Measurements from ENCODE around the gene CARHSP1. TPM values are rescaled to one million over a fixed set of nuclear protein-coding genes. Genes with fewer than 3 reads are reported as not detected.

Gene CARHSP1
- total RNA-seq, 1 donor from 2014 or later = 27.0 TPM

GRCh38 chr16:8893426-8893825, 24.6 kb upstream of the CARHSP1 start:
- Mint-ChIP-seq H3K36me3 (ENCODE audit: low read depth) (peaks cover 76% of the 10 kb centered on the region), H3K4me3 (no peak overlapping the region), H3K9me3 (no peaks in the 10 kb centered on the region), H3K27me3 (no peaks in the 10 kb centered on the region), H3K27ac (no peak overlapping the region), H3K4me1 (peaks cover 38% of the 10 kb centered on the region)
- ChIA-PET POLR2A (interaction anchor here (0.7 to 5.0 kb wide), 3 partner anchors 23 to 115 kb away, joined by 3 to 50 read pairs (median 3); partner anchors contain the start of gene CARHSP1), CTCF (interaction anchor here (0.7 to 1.7 kb wide), 4 partner anchors 8 to 43 kb away, joined by 3 to 6 read pairs (median 4); no protein-coding TSS in a partner anchor)
- no peak for TF ChIP-seq CTCF (IDR thresholded peaks at IDR 0.05)
- intact Hi-C loops (cut with micrococcal nuclease) = loop anchor here (5.0 to 10.0 kb wide), 2 partner anchors 1291 to 1974 kb away; partner anchors contain the start of gene GRIN2A
- ATAC-seq (ENCODE audit: low read depth) = no peak
- no peak for DNase-seq

- peak; percentile 5 for ATAC-seq (ENCODE audit: low read depth)
- Mint-ChIP-seq H3K4me3 (peak overlapping the region; percentile 68), H3K9me3 (no peaks in the 10 kb centered on the region), H3K27ac (peak overlapping the region; percentile 91), H3K36me3 (ENCODE audit: low read depth) (peaks cover 70% of the 10 kb centered on the region), H3K27me3 (no peaks in the 10 kb centered on the region), H3K4me1 (peaks cover 39% of the 10 kb centered on the region)
- TF ChIP-seq CTCF (IDR thresholded peaks at IDR 0.05) = no peak
- peak; percentile 34 for DNase-seq
- intact Hi-C loops (cut with micrococcal nuclease) = loop anchor here (5.0 to 10.0 kb wide), 2 partner anchors 1293 to 1975 kb away; partner anchors contain the start of gene GRIN2A
- ChIA-PET CTCF (interaction anchor here (0.6 to 2.6 kb wide), 17 partner anchors 10 to 247 kb away, joined by 3 to 17 read pairs (median 5); partner anchors contain the start of genes CARHSP1, HAPSTR1 and LITAFD), POLR2A (interaction anchor here (0.7 to 5.0 kb wide), 20 partner anchors 22 to 243 kb away, joined by 3 to 50 read pairs (median 6); partner anchors contain the start of genes CARHSP1, HAPSTR1, PMM2 and TMEM186)
Observed at GRCh38 chr16:8892101-8892575, 23.3 kb upstream of the CARHSP1 start.

- Mint-ChIP-seq H3K27ac (peak overlapping the region; percentile 91), H3K4me1 (peaks cover 47% of the 10 kb centered on the region), H3K27me3 (peaks cover 3% of the 10 kb centered on the region), H3K4me3 (no peak overlapping the region), H3K9me3 (no peaks in the 10 kb centered on the region), H3K36me3 (ENCODE audit: low read depth) (peaks cover 57% of the 10 kb centered on the region)
- ATAC-seq (ENCODE audit: low read depth) (no peak), DNase-seq (no peak)
- no peak for TF ChIP-seq CTCF (IDR thresholded peaks at IDR 0.05)
- CTCF ChIA-PET = interaction anchor here (0.7 to 2.6 kb wide), 6 partner anchors 9 to 201 kb away, joined by 3 to 17 read pairs (median 6); partner anchors contain the start of genes HAPSTR1 and LITAFD
- POLR2A ChIA-PET = interaction anchor here (0.5 to 5.0 kb wide), 10 partner anchors 20 to 206 kb away, joined by 3 to 50 read pairs (median 8); partner anchors contain the start of genes CARHSP1, HAPSTR1, PMM2 and TMEM186
- intact Hi-C loops (cut with micrococcal nuclease) = loop anchor here (2.0 to 10.0 kb wide), 3 partner anchors 46 to 1977 kb away; partner anchors contain the start of gene GRIN2A
Observed at GRCh38 chr16:8890549-8890921, 21.7 kb upstream of the CARHSP1 start.

GRCh38 chr16:8889893-8890548, 21.2 kb upstream of the CARHSP1 start:
- Mint-ChIP-seq H3K36me3 (ENCODE audit: low read depth) (peaks cover 52% of the 10 kb centered on the region), H3K9me3 (no peaks in the 10 kb centered on the region), H3K4me3 (no peak overlapping the region), H3K4me1 (peaks cover 51% of the 10 kb centered on the region), H3K27me3 (peaks cover 7% of the 10 kb centered on the region), H3K27ac (no peak overlapping the region)
- intact Hi-C loops (cut with micrococcal nuclease) = loop anchor here (2.0 to 10.0 kb wide), 3 partner anchors 47 to 1977 kb away; partner anchors contain the start of gene GRIN2A
- no peak for ATAC-seq (ENCODE audit: low read depth)
- ChIA-PET POLR2A (interaction anchor here (0.5 to 5.0 kb wide), 8 partner anchors 20 to 207 kb away, joined by 3 to 50 read pairs (median 14); partner anchors contain the start of genes CARHSP1, HAPSTR1 and USP7), CTCF (interaction anchor here (0.7 to 2.4 kb wide), 4 partner anchors 9 to 46 kb away, joined by 3 to 17 read pairs (median 7); partner anchors contain the start of gene LITAFD)
- no peak for DNase-seq
- no peak for TF ChIP-seq CTCF (IDR thresholded peaks at IDR 0.05)

All from activated B cell treated with CpG ODN at 0.5 μM for 24 hours (primary cell).